Right lobe of liver (tissue), 4 donors: ENCODE data around the gene PRDM15.

ENCODE experiments used
- CTCF ChIP-seq, 4 donors: fragments of 200-600 bp in 3 of 4; fragments of 450-650 bp in 1 of 4; IDR thresholded peaks; one replicate each; pipeline versions ENCODE4 v1.5.1 to v1.8.0; 2016 to 2022; ENCODE audit warnings: antibody characterized with exemption in 4 of 4, mild to moderate bottlenecking in 2 of 4
- POLR2A ChIP-seq: fragments of 450-650 bp; IDR thresholded peaks from one replicate; pipeline ENCODE4 v1.6.1; 2017; ENCODE audit warnings: antibody characterized with exemption, mild to moderate bottlenecking
- donor health status: DM: no; HTN: no; CAD: no.
- donor health status: DM: no; HTN: no; CAD: no.
- donor health status: DM: no; HTN: yes; CAD: no.

- TF ChIP-seq CTCF (IDR thresholded peaks at IDR 0.05) (no peak), POLR2A (no peak)
Observed at GRCh38 chr21:41801321-41802197, 77.6 kb downstream of the PRDM15 start.
